Breast epithelium (tissue), 3 donors: ENCODE measurements around the gene EFEMP1.

ENCODE experiments used
- POLR2AphosphoS5 ChIP-seq, 3 donors: sonication (generic); formaldehyde crosslinking; IDR thresholded peaks; one replicate each; pipeline ENCODE4 v1.6.1; 2017; ENCODE audit warnings: antibody characterized with exemption in 3 of 3
- TF ChIP-seq, protein P1 (sequence below), 3 donors: fragments of 450-650 bp; IDR thresholded peaks; one replicate each; pipeline ENCODE4 v1.5.1; 2016 to 2017; ENCODE audit warnings: antibody characterized with exemption in 3 of 3, mild to moderate bottlenecking in 3 of 3, moderate library complexity in 3 of 3

- TF ChIP-seq, protein P1, sequence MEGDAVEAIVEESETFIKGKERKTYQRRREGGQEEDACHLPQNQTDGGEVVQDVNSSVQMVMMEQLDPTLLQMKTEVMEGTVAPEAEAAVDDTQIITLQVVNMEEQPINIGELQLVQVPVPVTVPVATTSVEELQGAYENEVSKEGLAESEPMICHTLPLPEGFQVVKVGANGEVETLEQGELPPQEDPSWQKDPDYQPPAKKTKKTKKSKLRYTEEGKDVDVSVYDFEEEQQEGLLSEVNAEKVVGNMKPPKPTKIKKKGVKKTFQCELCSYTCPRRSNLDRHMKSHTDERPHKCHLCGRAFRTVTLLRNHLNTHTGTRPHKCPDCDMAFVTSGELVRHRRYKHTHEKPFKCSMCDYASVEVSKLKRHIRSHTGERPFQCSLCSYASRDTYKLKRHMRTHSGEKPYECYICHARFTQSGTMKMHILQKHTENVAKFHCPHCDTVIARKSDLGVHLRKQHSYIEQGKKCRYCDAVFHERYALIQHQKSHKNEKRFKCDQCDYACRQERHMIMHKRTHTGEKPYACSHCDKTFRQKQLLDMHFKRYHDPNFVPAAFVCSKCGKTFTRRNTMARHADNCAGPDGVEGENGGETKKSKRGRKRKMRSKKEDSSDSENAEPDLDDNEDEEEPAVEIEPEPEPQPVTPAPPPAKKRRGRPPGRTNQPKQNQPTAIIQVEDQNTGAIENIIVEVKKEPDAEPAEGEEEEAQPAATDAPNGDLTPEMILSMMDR (IDR thresholded peaks at IDR 0.05), result no peak
- TF ChIP-seq POLR2AphosphoS5 (IDR thresholded peaks at IDR 0.05), result peak in 1 of 3 donors; percentile 35
Measured at GRCh38 chr2:55839182-55839819, 84.3 kb downstream of the EFEMP1 start.
